HG03571 (cell line): ENCODE data around the gene MED25.
A peak's percentile ranks its signal among the peaks of the same experiment; 100 is the strongest.

Source experiments
- ATAC-seq: cut with Tn5 transposase; IDR thresholded peaks from one replicate; pipeline ENCODE4 v1.9.1; 2021; ENCODE audit not compliant: unreplicated experiment

Gene MED25

DNA sequence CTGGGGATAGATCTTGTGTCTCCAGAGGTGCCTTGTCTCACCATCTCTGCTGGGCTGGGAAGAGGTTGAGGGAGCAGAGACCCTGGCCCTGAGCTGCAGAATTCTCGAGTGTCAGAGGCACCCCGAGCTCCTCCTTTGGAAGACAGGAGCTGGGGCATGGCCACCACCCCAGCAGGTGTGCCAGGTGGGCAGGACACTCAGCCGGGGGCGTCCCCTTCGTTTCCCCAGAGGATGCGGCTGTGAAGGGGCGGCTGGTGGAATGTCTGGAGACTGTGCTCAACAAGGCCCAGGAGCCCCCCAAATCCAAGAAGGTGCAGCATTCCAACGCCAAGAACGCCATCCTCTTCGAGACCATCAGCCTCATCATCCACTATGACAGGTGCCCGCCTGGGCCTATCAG lies 19.5 kb upstream of the MED25 start:
- no peak for ATAC-seq

DNA sequence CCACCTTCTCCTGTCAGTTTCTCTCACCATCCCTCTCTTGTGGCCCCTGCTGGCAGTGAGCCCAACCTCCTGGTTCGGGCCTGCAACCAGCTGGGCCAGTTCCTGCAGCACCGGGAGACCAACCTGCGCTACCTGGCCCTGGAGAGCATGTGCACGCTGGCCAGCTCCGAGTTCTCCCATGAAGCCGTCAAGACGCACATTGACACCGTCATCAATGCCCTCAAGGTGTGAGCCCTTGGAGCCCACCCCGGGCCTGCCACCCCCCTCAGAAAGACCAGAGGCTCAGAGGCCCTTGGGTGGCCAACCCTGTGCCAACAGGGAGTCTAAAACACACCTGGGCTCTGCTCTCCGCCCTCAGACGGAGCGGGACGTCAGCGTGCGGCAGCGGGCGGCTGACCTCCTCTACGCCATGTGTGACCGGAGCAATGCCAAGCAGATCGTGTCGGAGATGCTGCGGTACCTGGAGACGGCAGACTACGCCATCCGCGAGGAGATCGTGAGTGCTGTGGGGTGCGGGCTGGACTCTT lies 18.8 kb upstream of the MED25 start:
- ATAC-seq, result no peak

DNA sequence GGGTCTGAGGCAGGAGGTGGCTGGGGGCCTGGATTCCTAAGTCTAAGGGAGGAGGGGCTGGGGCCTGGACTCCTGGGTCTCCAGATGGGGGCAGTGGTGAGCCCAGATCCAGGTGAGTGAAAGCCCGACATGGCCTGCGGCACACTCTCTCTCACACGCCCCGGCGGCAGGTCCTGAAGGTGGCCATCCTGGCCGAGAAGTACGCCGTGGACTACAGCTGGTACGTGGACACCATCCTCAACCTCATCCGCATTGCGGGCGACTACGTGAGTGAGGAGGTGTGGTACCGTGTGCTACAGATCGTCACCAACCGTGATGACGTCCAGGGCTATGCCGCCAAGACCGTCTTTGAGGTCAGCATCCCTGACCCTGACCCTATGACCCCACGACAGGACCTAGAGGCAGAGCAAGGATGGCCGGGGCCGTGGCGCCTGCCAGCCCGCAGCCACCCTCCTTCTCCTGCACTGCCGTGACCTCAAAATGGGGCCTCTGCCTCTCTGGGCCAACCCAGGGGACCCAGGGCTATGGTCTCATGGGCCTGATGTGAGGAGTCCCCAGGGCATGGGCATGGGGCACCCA lies 18.2 kb upstream of the MED25 start:
- no peak for ATAC-seq

DNA sequence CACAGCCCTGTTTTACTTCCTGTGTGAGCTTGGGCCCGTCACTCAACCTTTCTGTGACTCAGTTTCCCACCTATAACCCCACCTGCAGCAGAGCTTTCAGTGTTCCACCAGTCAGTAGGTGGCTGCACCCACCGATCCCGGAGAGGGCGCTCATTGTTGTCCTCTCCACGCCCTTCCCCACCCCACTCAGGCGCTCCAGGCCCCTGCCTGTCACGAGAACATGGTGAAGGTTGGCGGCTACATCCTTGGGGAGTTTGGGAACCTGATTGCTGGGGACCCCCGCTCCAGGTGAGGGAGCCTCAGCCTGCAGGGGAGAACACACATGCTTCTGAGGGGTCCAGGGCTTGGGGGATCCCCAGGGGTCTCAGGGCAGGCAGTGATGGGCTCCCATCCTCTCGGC lies 17.3 kb upstream of the MED25 start:
- no peak for ATAC-seq

DNA sequence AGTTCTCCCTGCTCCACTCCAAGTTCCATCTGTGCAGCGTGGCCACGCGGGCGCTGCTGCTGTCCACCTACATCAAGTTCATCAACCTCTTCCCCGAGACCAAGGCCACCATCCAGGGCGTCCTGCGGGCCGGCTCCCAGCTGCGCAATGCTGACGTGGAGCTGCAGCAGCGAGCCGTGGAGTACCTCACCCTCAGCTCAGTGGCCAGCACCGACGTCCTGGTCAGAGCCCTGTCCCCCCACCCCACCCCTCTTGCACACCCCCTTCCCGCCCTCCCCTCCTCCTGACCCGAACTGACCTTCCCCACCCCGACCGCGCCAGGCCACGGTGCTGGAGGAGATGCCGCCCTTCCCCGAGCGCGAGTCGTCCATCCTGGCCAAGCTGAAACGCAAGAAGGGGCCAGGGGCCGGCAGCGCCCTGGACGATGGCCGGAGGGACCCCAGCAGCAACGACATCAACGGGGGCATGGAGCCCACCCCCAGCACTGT lies 16.6 kb upstream of the MED25 start:
- ATAC-seq, result no peak

DNA sequence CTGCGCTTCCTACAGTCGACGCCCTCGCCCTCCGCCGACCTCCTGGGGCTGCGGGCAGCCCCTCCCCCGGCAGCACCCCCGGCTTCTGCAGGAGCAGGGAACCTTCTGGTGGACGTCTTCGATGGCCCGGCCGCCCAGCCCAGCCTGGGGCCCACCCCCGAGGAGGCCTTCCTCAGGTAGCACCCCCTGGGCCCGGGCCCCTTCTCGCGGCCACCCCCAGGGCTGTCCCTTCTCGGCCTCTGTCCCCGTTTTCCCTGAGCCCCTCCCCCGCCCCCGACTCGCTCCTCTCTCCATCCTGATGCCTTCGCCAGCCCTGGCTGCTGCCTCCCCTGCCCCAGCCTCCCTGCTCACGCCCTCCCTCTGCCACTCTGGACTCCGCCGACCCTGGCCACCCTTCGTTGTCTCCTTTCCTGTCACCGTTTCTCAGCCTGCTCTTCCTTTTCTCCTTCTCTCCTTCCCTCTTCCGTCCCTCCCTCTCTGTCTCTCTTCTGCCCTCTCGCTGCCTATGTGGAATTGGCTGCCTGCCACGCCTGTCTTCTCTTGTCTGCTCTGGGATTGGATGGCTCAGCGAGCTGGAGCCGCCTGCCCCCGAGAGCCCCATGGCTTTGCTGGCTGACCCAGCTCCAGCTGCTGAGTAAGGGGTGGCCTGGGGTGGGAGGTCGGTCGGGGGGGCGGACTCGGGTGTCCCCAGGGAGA lies 16.0 kb upstream of the MED25 start:
- no peak for ATAC-seq

DNA sequence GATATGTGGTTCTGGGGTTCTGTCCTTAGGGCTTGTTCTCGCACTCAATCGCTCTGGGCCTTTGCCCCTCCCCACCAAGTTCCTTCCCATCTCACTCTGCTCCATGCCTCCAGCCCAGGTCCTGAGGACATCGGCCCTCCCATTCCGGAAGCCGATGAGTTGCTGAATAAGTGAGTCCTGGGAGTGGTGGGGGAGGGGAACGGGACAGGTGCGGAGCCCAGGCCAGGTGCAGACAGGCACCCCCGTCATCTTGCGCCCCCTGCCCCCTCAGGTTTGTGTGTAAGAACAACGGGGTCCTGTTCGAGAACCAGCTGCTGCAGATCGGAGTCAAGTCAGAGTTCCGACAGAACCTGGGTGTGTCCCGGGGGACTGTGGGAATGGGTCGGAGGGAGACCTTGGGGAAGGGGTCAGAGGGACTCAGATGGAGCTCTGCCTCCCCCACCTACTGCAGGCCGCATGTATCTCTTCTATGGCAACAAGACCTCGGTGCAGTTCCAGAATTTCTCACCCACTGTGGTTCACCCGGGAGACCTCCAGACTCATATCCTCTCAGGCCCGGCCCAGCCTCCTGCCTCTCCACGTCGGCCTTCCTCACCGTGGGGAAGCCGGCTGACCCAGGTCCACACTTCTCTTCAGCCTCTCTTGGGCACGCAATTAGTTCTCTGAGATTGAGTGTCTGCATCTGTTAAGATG lies 15.1 kb upstream of the MED25 start:
- ATAC-seq, result no peak

DNA sequence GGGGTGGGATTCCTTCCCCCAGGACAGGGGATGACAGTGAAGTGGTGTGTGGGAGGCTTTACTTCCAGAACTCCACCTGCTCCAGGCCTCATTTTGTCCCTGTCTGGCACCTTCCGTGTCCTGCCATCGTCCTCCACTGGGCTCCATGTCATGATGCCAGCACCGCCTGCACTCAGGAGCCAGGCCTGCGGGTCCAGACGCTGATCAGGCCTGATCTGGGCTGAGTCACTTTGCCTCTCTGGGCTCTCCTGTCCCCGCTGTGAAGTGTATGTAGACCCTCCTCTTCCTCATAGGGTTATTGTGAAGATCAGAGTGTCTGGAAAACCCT lies 14.6 kb upstream of the MED25 start:
- ATAC-seq, result no peak

DNA sequence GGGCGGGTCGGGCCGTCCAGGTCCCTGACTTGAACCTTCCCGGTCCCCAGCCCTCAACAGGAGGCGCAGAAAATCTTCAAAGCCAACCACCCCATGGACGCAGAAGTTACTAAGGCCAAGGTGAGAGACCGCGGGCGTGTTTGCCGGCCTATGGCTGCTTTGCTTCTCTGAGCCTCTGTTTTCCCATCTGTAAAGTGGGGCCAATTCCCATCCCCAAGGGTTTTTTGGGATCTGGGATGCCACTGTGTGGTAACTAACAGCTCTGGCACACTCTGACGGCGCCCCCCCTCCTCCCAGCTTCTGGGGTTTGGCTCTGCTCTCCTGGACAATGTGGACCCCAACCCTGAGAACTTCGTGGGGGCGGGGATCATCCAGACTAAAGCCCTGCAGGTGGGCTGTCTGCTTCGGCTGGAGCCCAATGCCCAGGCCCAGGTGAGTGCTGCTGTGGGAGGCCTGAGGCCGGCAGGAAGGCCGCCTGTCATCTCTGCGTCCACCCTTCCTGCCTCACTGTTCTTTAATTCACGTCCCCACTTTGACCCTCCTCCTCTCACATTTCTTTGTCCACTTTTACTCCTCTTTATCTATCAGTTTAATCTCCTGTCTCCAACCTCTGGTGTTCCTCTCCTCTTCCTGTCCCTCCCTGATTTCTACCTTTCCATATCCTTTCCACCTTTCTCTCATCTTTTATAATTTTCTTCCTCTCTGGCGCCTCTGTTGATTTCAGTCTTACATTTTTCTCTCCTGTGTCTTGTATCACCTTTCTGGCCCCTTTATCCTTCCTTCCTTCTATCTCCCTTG lies 12.1 kb upstream of the MED25 start:
- no peak for ATAC-seq

DNA sequence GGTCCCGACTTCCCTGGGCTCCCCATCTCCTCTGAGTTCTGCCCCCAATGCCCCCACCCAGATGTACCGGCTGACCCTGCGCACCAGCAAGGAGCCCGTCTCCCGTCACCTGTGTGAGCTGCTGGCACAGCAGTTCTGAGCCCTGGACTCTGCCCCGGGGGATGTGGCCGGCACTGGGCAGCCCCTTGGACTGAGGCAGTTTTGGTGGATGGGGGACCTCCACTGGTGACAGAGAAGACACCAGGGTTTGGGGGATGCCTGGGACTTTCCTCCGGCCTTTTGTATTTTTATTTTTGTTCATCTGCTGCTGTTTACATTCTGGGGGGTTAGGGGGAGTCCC lies 11.5 kb upstream of the MED25 start:
- no peak for ATAC-seq

DNA sequence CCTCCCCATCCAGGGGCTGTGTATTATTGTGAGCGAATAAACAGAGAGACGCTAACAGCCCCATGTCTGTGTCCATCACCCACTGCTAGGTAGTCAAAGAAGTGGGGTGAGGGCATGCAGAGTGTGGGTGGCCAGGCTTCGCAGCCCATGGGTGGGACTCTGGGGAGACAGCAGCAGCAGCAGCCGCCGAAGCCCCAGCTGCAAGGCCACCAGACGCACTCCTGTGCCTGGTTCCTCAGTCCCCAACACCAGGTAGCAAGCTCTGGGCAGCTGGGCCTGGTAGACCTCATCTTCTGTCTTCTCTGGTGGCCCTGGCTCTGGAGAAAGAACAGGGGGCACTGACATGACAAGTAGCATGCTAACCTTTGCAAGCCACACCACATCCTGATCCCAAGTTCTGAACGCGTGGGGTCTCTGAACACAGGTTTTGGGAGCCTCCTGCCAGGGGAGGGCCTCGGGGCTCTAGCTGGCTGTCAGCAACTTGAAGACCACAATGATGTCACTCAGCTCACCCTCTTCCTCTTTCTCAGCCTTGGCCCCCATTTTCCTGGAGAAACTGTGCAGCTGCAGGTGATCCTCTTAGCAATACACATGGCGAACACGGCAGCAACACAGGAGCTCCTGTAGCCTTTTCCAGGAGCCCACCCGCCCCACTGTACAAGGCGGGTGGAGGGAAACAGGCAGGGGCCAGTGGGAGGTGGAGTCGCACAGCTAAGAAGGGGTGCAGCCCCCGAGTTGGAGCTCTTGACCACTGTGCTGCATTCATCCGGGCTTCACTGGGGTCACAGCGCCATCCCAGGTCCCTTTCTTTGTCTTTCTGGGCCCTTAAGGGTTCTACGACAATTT lies 10.8 kb upstream of the MED25 start:
- no peak for ATAC-seq

DNA sequence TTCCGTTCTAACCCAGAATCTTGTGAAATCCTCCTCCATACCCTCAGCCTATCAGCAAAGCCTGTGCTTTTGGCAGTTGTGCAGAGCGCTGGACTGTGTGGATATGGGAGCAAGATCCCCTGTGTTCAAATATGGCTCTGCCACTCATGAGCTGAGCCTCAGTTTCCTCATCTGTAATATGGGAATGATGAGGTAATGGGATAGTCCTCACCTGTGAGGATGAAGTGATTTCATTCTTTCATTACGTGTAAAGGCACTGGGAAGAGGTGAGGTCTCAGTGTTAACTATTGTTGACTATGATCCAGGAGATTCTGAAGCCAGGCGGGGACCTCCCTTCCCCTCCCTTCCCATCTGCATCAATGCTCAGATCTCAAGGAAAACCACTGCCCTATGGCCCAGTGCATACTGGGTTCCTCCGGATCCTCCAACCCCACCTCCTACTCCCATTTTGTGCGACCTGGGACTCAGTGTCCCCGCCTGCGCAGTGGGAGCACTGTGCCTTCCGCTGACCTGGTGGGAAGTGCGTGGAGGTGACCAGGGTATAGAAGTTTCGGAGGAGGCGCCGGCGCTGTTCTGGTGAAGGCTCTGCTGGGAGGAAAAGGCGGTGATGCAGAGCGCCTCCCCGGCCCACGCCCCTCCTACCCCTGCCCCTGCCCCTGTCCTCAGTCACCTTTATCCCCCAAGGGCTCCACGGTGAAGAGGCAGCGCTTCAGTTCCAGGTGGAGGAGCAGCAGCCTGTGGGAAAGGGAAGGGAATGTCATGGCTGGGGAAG lies 10.0 kb upstream of the MED25 start:
- ATAC-seq, result no peak

DNA sequence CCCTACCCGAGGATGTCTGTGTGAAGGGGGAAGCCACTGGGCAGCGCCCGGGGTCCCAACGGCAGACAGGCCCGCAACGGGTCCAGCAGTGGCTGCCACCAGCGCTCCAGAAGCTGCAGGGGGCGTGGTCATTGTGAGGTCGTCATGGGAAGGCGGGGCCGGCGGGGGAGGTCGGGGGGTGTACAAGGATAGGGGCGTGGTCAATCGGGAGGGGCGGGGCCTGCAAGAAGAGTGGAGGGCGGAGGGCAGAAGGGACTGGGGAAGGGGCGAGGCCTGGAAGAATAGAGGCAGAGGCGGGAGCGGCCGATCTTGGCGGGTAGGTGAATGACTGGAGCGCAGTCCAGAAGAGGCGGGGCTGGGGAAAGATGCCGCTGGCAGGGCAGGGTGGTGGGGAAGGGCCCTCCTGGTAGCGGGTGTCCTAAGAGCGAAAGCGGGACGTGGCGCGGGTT lies 9.4 kb upstream of the MED25 start:
- ATAC-seq, result no peak

DNA sequence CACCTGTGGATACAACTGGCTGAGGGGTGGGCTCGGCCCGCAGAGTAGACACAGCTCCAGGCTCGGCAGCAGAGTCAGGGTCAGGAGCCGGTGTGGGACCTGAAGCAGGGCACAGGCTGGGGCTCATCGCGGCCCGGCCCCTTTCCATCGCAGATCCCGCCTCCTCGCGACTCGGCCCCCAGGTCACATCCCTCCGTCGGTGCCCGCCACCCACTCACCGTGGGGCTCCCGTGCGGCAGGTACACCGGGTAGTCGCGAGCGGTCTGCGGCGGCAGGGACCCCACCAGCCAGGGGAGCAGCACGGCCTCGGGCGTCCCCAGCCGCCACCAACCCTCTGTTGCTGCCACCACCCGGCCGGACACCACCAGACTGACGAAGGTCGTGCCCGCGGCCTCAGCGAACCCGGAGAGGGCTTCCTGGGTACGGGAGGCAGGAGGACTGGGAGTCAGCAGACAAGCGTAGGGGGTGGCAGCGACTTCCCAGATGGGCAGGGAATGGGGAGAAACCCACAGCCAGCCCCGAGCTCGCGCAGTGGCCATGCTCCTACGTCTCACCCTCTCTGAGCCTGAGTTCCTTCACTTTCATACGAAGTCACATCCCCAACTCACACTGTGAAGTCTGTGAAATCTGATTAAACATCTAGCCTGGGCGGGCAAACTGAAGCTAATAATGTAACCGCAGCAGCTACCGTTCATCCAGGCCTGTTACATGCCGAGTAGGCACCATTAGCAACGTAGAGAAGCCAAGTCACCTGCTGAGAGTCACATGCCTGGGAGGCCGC lies 8.7 kb upstream of the MED25 start:
- ATAC-seq, result no peak

DNA sequence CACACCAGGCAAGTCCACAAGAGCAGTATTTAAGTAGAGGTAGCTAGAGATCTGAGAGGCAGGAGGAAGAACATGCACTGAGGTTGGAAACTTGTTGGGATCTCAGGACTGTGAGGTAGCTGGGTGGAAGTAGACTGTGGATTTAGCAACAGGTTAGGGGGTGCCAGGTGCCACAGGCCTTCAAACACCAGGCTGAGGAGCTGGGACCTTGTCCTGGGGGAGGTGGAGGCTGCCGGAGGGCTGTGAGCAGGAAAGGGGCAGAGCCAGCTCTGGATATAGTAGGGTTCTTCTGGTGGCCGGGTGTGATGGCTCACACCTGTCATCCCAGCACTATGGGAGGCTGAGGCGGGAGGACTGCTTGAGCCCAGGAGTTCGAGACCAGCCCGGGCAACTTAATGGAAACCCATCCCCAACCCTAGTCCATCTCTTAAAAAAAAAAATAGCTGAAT lies 8.1 kb upstream of the MED25 start:
- ATAC-seq, result no peak

DNA sequence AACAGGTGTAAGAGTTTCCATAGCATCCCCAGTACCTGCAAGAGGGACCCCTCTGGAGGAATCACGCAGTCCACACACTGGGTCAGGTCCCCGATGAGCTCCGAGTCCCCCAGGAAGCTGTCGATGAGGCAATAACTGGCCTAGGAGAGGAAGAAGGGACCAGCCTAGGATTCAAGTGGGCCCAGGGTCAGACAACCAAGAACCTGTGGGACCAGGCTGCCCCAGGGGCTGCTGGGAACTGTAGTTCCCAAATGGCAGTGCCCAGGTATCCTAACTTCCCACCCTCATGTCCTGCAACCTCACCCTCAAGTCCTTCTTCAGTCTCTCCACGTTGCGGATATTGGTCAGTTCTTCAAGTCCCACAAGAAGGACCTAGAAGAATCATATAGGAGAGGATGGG lies 6.8 kb upstream of the MED25 start:
- no peak for ATAC-seq

DNA sequence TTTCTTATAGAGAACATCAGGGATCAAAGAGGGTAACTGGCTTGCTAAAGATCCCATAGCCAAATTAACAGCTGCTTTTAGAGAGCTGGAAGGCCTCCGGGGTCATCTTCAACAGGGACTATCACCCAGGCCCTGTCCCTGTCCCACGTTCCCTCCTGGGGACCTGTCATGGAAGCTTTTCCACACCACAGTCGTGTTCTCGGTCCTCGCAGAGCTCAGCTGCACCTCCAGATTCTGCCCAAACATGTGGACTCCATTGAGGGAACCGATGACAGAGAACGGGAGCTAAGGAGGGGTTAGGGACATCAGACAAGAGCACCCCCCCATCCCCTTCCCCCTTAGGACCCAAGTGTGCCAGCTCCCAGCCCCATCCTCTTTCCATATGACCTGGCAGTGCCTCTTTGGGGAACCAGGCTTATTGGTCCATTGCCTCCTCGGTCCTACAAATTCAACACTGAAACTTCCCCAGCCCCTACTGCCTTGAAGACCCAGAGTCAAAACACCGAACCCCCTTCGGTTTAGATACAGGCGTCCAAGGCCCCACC lies 5.6 kb upstream of the MED25 start:
- ATAC-seq, result no peak

DNA sequence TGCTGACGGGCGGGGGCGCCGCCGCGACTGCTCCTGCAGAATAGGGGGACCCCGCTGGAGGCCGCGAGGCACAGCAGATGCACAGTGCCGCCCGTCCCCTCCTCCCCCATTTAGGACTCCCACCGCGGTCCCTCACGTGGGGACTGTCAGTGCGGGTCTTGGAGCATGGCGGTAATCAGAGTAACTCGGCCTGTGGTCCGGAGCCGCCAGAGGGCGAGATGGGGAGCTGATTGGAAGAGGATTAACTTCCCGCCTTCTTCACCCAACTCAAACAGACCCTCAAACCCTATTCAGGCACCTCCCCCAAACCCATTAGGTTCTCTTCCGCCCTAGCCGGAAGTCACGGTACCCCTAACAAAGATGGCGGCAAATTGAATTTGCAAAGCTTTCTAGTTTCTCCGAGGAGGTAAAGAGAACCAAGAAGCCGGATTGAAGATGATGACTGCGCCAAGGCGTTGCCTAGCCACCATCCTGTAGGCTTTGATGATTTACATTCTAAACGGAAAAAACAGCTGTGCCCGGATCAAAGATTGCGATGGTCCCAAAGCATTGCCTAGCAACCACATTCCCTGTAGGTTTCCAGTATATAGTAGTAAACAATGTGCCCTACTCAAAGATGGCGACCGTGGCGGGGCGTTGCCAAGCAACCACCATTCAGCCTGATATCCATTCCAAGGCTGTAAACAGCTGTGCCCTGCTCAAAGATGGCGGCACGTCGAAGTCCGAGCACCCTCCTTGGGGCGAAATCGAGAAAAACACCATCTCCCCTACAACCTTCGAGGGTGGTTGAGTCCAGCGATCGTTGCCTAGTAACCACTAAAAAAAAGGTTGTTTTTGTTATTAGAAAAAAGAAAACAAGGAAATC lies 4.9 kb upstream of the MED25 start, which contains the start of gene FUZ:
FUZ (minus strand) TSS at position 296 of the 865 bp plus-strand sequence; CDS start at position 110, 186 bp downstream.
- peak; percentile 60 for ATAC-seq
